K562 (cell line): ENCODE results near the gene SMG9. TPM values are rescaled to one million over a fixed set of nuclear protein-coding genes. Genes with fewer than 3 reads are reported as not detected.

Source experiments
- BRD9 ChIP-seq: fragments of 450-650 bp; IDR thresholded peaks from 2 replicates; pipeline ENCODE4 v1.6.1; 2018; ENCODE audit warnings: low read depth; ENCODE audit not compliant: partially characterized antibody
- FOXA3 ChIP-seq, 2 experiments: fragments of 450-650 bp in 1 of 2; sonication (generic) in 1 of 2; formaldehyde crosslinking; IDR thresholded peaks in 1 of 2; conservative IDR thresholded peaks in 1 of 2; 2 replicates each; pipeline versions ENCODE4 v1.4.0 to v1.8.0; 2020 to 2022; ENCODE audit warnings: mild to moderate bottlenecking in 2 of 2, missing genetic modification reagents in 1 of 2
- HOXB6 ChIP-seq: fragments of 250-450 bp; sonication (Bioruptor Pico); IDR thresholded peaks from 2 replicates; pipeline ENCODE4 v1.5.1; 2022; ENCODE audit warnings: mild to moderate bottlenecking, borderline replicate concordance
- JUNB ChIP-seq: fragments of 450-650 bp; formaldehyde crosslinking; conservative IDR thresholded peaks from 2 replicates; pipeline ENCODE4 v1.4.0; 2020; ENCODE audit warnings: mild to moderate bottlenecking
- KAT2B ChIP-seq: IDR thresholded peaks from one replicate; pipeline ENCODE4 v1.6.1; 2012; ENCODE audit warnings: low read depth, mild to moderate bottlenecking, control low read depth, inconsistent platforms, low read length, moderate library complexity
- KLF1 ChIP-seq: fragments of 450-650 bp; IDR thresholded peaks from 2 replicates; pipeline ENCODE4 v1.6.1; 2016; ENCODE audit warnings: missing genetic modification characterization, missing compliant biosample characterization
- LCOR ChIP-seq: sonication (generic); formaldehyde crosslinking; IDR thresholded peaks from 2 replicates; pipeline ENCODE4 v1.8.0; 2022; ENCODE audit warnings: mild to moderate bottlenecking, missing genetic modification reagents
- MAFG ChIP-seq: fragments of 450-650 bp; conservative IDR thresholded peaks from 2 replicates; pipeline ENCODE4 v1.6.1; 2016; ENCODE audit warnings: missing genetic modification characterization, missing compliant biosample characterization
- MTA3 ChIP-seq: fragments of 450-650 bp; formaldehyde crosslinking; IDR thresholded peaks from 2 replicates; pipeline ENCODE4 v1.6.1; 2017; ENCODE audit warnings: mild to moderate bottlenecking, borderline replicate concordance
- NEUROD1 ChIP-seq: fragments of 150-350 bp; IDR thresholded peaks from 2 replicates; pipeline ENCODE4 v1.6.1; 2014; ENCODE audit warnings: borderline replicate concordance, low read length, low read depth; ENCODE audit not compliant: partially characterized antibody
- RBBP5 ChIP-seq: fragments of 200-600 bp; sonication (generic); IDR thresholded peaks from 2 replicates; pipeline ENCODE4 v1.6.1; 2012; ENCODE audit warnings: borderline replicate concordance, mild to moderate bottlenecking, low read length, control low read depth, inconsistent platforms; ENCODE audit not compliant: insufficient read depth, poor library complexity, severe bottlenecking
- SMAD4 ChIP-seq: fragments of 250-450 bp; sonication (Bioruptor Pico); conservative IDR thresholded peaks from 2 replicates; pipeline ENCODE4 v1.8.0; 2021; ENCODE audit warnings: inconsistent platforms, mild to moderate bottlenecking, moderate library complexity
- SMARCA4 ChIP-seq: fragments of 450-650 bp; IDR thresholded peaks from 2 replicates; pipeline ENCODE4 v1.6.1; 2016
- SRF ChIP-seq, 2 experiments: fragments of 250-450, 450-650 bp in 1 of 2; sonication (Bioruptor Pico) in 1 of 2; sonication (generic) in 1 of 2; formaldehyde crosslinking; IDR thresholded peaks; 2 replicates each; pipeline versions ENCODE4 v1.5.0 to v1.5.1; 2020 to 2022; ENCODE audit warnings: mild to moderate bottlenecking in 1 of 2, missing genetic modification reagents in 1 of 2
- TAF1 ChIP-seq: IDR thresholded peaks from 2 replicates; pipeline ENCODE4 v1.6.1; 2011; ENCODE audit warnings: mild to moderate bottlenecking, low read length, moderate library complexity; ENCODE audit not compliant: insufficient read depth, control insufficient read depth, severe bottlenecking; ENCODE audit errors: extremely low read depth
- TEAD2 ChIP-seq: fragments of 450-650 bp; IDR thresholded peaks from 2 replicates; pipeline ENCODE4 v1.6.1; 2016; ENCODE audit warnings: missing genetic modification characterization, control low read depth, missing compliant biosample characterization
- ZNF197 ChIP-seq: fragments of 200-800 bp; sonication (Bioruptor generic); IDR thresholded peaks from 2 replicates; pipeline ENCODE4 v1.6.1; 2016; ENCODE audit warnings: low read depth, missing genetic modification characterization, missing compliant biosample characterization
- ZNF253 ChIP-seq: fragments of 250-450 bp; sonication (Bioruptor Pico); conservative IDR thresholded peaks from 2 replicates; pipeline ENCODE4 v1.6.1; 2021; ENCODE audit warnings: mild to moderate bottlenecking
- ZNF583 ChIP-seq: fragments of 250-450 bp; sonication (Bioruptor Pico); IDR thresholded peaks from 2 replicates; pipeline ENCODE4 v1.4.0; 2020
- ZNF589 ChIP-seq: fragments of 200-800 bp; sonication (Bioruptor generic); IDR thresholded peaks from 2 replicates; pipeline ENCODE4 v1.6.1; 2016; ENCODE audit warnings: low read depth, missing genetic modification characterization, missing compliant biosample characterization
- polyA plus RNA-seq, 8 experiments: library from polyadenylated mRNA; depleted of rRNA in 4 of 8; stranded (reverse) in 5 of 8; unstranded in 3 of 8; fragments of >200 nt; fragmentation: Nextera tagmentation in 2 of 8; fragmentation: Illumina TruSeq in 1 of 8; extraction: Ambion mirVana in 2 of 8; extraction: Trizol in 1 of 8; gene quantifications; 2 replicates each; pipeline versions ENCODE4 v1.2.1 to v1.2.3, GENCODE V29; 2011 to 2014; ENCODE audit warnings: inconsistent platforms in 1 of 8, missing spikeins in 1 of 8
- total RNA-seq, 7 experiments: library from RNA; depleted of rRNA in 6 of 7; stranded (reverse); fragments of >200 nt in 6 of 7; fragmentation: Illumina TruSeq in 2 of 7; extraction: Trizol in 2 of 7; gene quantifications; 2 replicates each; pipeline versions ENCODE4 v1.2.1 to v1.2.3, GENCODE V29; 2011 to 2021; ENCODE audit warnings: low replicate concordance in 1 of 7
- TF ChIP-seq, protein P1 (sequence below): fragments of 450-650 bp; formaldehyde crosslinking; IDR thresholded peaks from 2 replicates; pipeline ENCODE4 v1.4.0; 2020; ENCODE audit warnings: mild to moderate bottlenecking, mixed read lengths
- TF ChIP-seq, protein P2 (sequence below): sonication (generic); formaldehyde crosslinking; IDR thresholded peaks from 2 replicates; pipeline ENCODE4 v1.8.1; 2023; ENCODE audit warnings: mild to moderate bottlenecking, missing genetic modification reagents

The SMG9 gene
- total and polyA plus RNA-seq, 9 of the 15 experiments (the other 6 are each of a cell fraction or from before 2014, with no cell fraction given): 1.7 to 79.7 (median 40.2) TPM

DNA sequence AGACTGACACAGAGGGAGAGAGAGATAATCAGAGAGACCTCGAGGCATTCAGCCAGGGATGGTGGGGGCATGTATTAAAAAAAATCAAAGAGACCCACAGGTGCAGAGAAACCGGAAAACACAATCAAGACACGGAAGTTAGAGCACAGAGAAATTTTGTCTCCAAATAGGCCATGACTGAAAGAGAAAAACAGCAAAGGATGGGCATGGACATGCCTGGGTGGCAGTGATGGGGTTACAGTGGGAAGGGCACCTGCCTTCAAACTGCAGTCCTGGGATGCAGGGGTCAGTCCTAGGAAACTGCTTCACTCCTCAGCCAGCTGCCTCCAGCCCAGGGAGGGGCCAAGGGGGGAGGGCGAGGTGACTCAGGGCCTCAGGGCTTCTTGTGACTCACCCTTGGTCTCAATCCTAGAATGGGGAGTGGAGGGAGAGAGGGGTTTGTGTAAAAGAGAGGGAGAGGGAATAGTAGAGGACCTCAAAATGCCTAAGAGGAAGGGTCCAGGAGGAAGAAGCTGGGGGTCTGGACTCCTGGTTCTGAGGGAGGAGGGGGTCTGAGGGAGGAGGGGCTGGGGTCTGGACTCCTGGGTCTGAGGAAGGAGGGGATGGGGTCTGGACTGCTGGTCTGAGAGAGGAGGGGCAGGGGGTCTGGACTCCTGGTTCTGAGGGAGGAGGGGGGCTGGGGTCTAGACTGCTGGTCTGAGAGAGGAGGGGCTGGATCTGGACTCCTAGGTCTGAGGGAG is 29.6 kb upstream of the SMG9 start (continued):
- TF ChIP-seq, protein P1, sequence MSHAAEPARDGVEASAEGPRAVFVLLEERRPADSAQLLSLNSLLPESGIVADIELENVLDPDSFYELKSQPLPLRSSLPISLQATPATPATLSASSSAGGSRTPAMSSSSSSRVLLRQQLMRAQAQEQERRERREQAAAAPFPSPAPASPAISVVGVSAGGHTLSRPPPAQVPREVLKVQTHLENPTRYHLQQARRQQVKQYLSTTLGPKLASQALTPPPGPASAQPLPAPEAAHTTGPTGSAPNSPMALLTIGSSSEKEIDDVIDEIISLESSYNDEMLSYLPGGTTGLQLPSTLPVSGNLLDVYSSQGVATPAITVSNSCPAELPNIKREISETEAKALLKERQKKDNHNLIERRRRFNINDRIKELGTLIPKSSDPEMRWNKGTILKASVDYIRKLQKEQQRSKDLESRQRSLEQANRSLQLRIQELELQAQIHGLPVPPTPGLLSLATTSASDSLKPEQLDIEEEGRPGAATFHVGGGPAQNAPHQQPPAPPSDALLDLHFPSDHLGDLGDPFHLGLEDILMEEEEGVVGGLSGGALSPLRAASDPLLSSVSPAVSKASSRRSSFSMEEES: no peak
- peak; percentile 95 for TF ChIP-seq SMARCA4
- TF ChIP-seq ZNF583 (CRISPR knock-in tag): 0 out of 2 replicates have a peak, but pooled peaks have one; percentile 44
- TF ChIP-seq BRD9: peak; percentile 75
- TF ChIP-seq TEAD2 (tag): 0 out of 2 replicates have a peak, but pooled peaks have one; percentile 31
- TF ChIP-seq SRF (CRISPR knock-in tag; IDR thresholded peaks at IDR 0.05): peak in 1 of 2 experiments; percentile 50; a peak in 1 of 4 replicates
- no peak for TF ChIP-seq KLF1 (tag)
- TF ChIP-seq JUNB (CRISPR knock-in tag): peak; percentile 78
- TF ChIP-seq RBBP5: no peak
- peak; percentile 30 for TF ChIP-seq TAF1
- no peak for TF ChIP-seq FOXA3 (CRISPR knock-in tag; conservative IDR thresholded peaks at IDR 0.05 in 1 of 2, IDR thresholded peaks at IDR 0.05 in 1 of 2)
- peak; percentile 90 for TF ChIP-seq NEUROD1
- TF ChIP-seq MTA3: peak; percentile 26; the same call in 1 of the 2 replicates
- 0 out of 2 replicates have a peak, but pooled peaks have one; percentile 11 for TF ChIP-seq SMAD4 (CRISPR knock-in tag)
- no peak for TF ChIP-seq KAT2B
- TF ChIP-seq MAFG (tag): peak; percentile 51
- TF ChIP-seq LCOR (CRISPR knock-in tag): no peak
- no peak for TF ChIP-seq ZNF253 (CRISPR knock-in tag)
- TF ChIP-seq, protein P2, sequence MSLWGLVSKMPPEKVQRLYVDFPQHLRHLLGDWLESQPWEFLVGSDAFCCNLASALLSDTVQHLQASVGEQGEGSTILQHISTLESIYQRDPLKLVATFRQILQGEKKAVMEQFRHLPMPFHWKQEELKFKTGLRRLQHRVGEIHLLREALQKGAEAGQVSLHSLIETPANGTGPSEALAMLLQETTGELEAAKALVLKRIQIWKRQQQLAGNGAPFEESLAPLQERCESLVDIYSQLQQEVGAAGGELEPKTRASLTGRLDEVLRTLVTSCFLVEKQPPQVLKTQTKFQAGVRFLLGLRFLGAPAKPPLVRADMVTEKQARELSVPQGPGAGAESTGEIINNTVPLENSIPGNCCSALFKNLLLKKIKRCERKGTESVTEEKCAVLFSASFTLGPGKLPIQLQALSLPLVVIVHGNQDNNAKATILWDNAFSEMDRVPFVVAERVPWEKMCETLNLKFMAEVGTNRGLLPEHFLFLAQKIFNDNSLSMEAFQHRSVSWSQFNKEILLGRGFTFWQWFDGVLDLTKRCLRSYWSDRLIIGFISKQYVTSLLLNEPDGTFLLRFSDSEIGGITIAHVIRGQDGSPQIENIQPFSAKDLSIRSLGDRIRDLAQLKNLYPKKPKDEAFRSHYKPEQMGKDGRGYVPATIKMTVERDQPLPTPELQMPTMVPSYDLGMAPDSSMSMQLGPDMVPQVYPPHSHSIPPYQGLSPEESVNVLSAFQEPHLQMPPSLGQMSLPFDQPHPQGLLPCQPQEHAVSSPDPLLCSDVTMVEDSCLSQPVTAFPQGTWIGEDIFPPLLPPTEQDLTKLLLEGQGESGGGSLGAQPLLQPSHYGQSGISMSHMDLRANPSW (CRISPR knock-in tag): no peak
- TF ChIP-seq ZNF197: 0 out of 2 replicates have a peak, but pooled peaks have one; percentile 20
- 0 out of 2 replicates have a peak, but pooled peaks have one; percentile 13 for TF ChIP-seq ZNF589
- TF ChIP-seq HOXB6 (CRISPR knock-in tag): no peak
